A549 (cell line): ENCODE results near the gene C19orf67. TPM values are rescaled to one million over a fixed set of nuclear protein-coding genes. Genes with fewer than 3 reads are reported as not detected.

Experiments used
- ATAC-seq, 2 experiments: fragments of 200-7000 bp in 1 of 2; fragments of >200 bp in 1 of 2; cut with Nextera tagmentation in 1 of 2; cut with Tn5 transposase in 1 of 2; 3 replicates each; pipeline versions ENCODE4 v1.8.0 to v1.9.1; 2018 to 2020; ENCODE audit warnings: mild to moderate bottlenecking in 1 of 2, moderate library complexity in 1 of 2
- CTCF ChIA-PET: fragments of 300-600 bp; sonication (Branson Sonifier 250); formaldehyde crosslinking; extraction: SDS; loops from one replicate; lab custom pipeline; 2021; ENCODE audit warnings: antibody characterized with exemption, inconsistent platforms; lab: Yijun Ruan, JAX
- POLR2A ChIA-PET: fragments of 350-600 bp; formaldehyde crosslinking; extraction: SDS; loops from one replicate; lab custom pipeline; 2021; ENCODE audit warnings: antibody characterized with exemption, inconsistent platforms; lab: Yijun Ruan, JAX
- DNase-seq, 2 experiments: peaks; one replicate each; pipeline versions ENCODE4 v3.0.0 to v3.0.0-alpha.2; 2011 to 2016; ENCODE audit warnings: low read depth in 1 of 2, low spot score in 1 of 2
- FAIRE-seq: peaks from 2 replicates; lab custom pipeline; 2011; peaks lifted over from hg19 to GRCh38; lab: Jason Lieb, UNC
- H3K27ac ChIP-seq, 2 experiments: fragments of >200 bp; sonication (Bioruptor Twin); formaldehyde crosslinking; 3 replicates each; pipeline ENCODE4 v1.5.1; 2016 to 2017
- H3K4me1 ChIP-seq: fragments of >200 bp; sonication (Bioruptor Twin); formaldehyde crosslinking; 3 replicates; pipeline ENCODE4 v1.6.1; 2016
- H3K4me2 ChIP-seq: fragments of >200 bp; sonication (Bioruptor Twin); formaldehyde crosslinking; 3 replicates; pipeline ENCODE4 v1.6.1; 2016
- H3K4me3 ChIP-seq: fragments of >200 bp; sonication (Bioruptor Twin); formaldehyde crosslinking; 3 replicates; pipeline ENCODE4 v1.5.1; 2016
- H3K9me3 ChIP-seq: fragments of >200 bp; sonication (Bioruptor Twin); formaldehyde crosslinking; 3 replicates; pipeline ENCODE4 v1.6.1; 2016
- ATOH8 ChIP-seq: fragments of 250-450 bp; sonication (Bioruptor Pico); IDR thresholded peaks from 2 replicates; pipeline ENCODE4 v1.5.0; 2020; ENCODE audit warnings: low read depth, mild to moderate bottlenecking, moderate library complexity
- BHLHE40 ChIP-seq: IDR thresholded peaks from 2 replicates; pipeline ENCODE4 v1.6.1; 2012; ENCODE audit warnings: low read depth, low read length, inconsistent platforms
- CBX8 ChIP-seq: fragments of 200-600 bp; sonication (generic); IDR thresholded peaks from 2 replicates; pipeline ENCODE4 v1.6.1; 2016
- CEBPB ChIP-seq, 2 experiments: fragments of >200 bp in 1 of 2; sonication (Bioruptor Twin) in 1 of 2; formaldehyde crosslinking in 1 of 2; IDR thresholded peaks; 2 replicates each; pipeline ENCODE4 v1.6.1; 2012 to 2016
- CHD2 ChIP-seq: fragments of 150-350 bp; IDR thresholded peaks from 2 replicates; pipeline ENCODE4 v1.6.1; 2014; ENCODE audit warnings: low read length; ENCODE audit not compliant: partially characterized antibody
- CHD4 ChIP-seq: fragments of 200-600 bp; sonication (generic); IDR thresholded peaks from 2 replicates; pipeline ENCODE4 v1.6.1; 2016; ENCODE audit warnings: antibody characterized with exemption, mild to moderate bottlenecking, borderline replicate concordance
- EHF ChIP-seq: fragments of 250-450 bp; sonication (Bioruptor Pico); IDR thresholded peaks from 2 replicates; pipeline ENCODE4 v1.5.0; 2020; ENCODE audit warnings: mild to moderate bottlenecking
- ESRRA ChIP-seq: fragments of 150-350 bp; IDR thresholded peaks from 2 replicates; pipeline ENCODE4 v1.6.1; 2014; ENCODE audit warnings: mild to moderate bottlenecking, low read length, borderline replicate concordance
- FOXS1 ChIP-seq: fragments of 250-450 bp; sonication (Bioruptor Pico); IDR thresholded peaks from 2 replicates; pipeline ENCODE4 v1.5.0; 2020; ENCODE audit warnings: mild to moderate bottlenecking, moderate library complexity
- GATA3 ChIP-seq: IDR thresholded peaks from 2 replicates; pipeline ENCODE4 v1.6.1; 2012; ENCODE audit warnings: borderline replicate concordance
- HES2 ChIP-seq: fragments of >200 bp; sonication (Bioruptor Twin); formaldehyde crosslinking; IDR thresholded peaks from 2 replicates; pipeline ENCODE4 v1.6.1; 2016
- HEYL ChIP-seq: fragments of 250-450 bp; sonication (Bioruptor Pico); IDR thresholded peaks from 2 replicates; pipeline ENCODE4 v1.8.0; 2021; ENCODE audit warnings: mild to moderate bottlenecking, moderate library complexity
- HOXA7 ChIP-seq: fragments of 250-450 bp; sonication (Bioruptor Pico); IDR thresholded peaks from 2 replicates; pipeline ENCODE4 v1.5.0; 2020; ENCODE audit warnings: mild to moderate bottlenecking, moderate library complexity
- HOXB5 ChIP-seq: fragments of 250-450 bp; sonication (Bioruptor Pico); IDR thresholded peaks from 2 replicates; pipeline ENCODE4 v1.5.0; 2020; ENCODE audit warnings: mild to moderate bottlenecking, moderate library complexity
- MAZ ChIP-seq: fragments of 150-350 bp; IDR thresholded peaks from 2 replicates; pipeline ENCODE4 v1.6.1; 2014; ENCODE audit warnings: antibody characterized with exemption, low read depth, low read length, borderline replicate concordance
- MYC ChIP-seq: IDR thresholded peaks from 2 replicates; pipeline ENCODE4 v1.6.1; 2012; ENCODE audit warnings: mild to moderate bottlenecking, inconsistent platforms, low read length, improper control_type of control experiment, borderline replicate concordance
- NFE2L2 ChIP-seq: fragments of 150-350 bp; conservative IDR thresholded peaks from 2 replicates; pipeline ENCODE4 v1.6.1; 2014; ENCODE audit warnings: low read length
- NPAS2 ChIP-seq: fragments of 250-450 bp; sonication (Bioruptor Pico); IDR thresholded peaks from 2 replicates; pipeline ENCODE4 v1.8.0; 2022; ENCODE audit warnings: mild to moderate bottlenecking, moderate library complexity, borderline replicate concordance
- NR3C1 ChIP-seq: fragments of >200 bp; sonication (Bioruptor Twin); formaldehyde crosslinking; IDR thresholded peaks from 3 replicates; pipeline ENCODE4 v1.6.1; 2017
- PBX3 ChIP-seq: IDR thresholded peaks from 2 replicates; pipeline ENCODE4 v1.6.1; 2012
- POLR2A ChIP-seq: IDR thresholded peaks from 2 replicates; pipeline ENCODE4 v1.6.1; 2012; ENCODE audit warnings: mild to moderate bottlenecking, low read length
- RAD21 ChIP-seq, 2 experiments: fragments of >200 bp in 1 of 2; sonication (Bioruptor Twin) in 1 of 2; formaldehyde crosslinking in 1 of 2; IDR thresholded peaks in 1 of 2; conservative IDR thresholded peaks in 1 of 2; 2 replicates in 1 of 2; 3 replicates in 1 of 2; pipeline ENCODE4 v1.6.1; 2012 to 2018; ENCODE audit warnings: inconsistent platforms in 1 of 2
- RFX5 ChIP-seq: fragments of 450-650 bp; IDR thresholded peaks from 2 replicates; pipeline ENCODE4 v1.7.1; 2014; ENCODE audit warnings: antibody characterized with exemption, mild to moderate bottlenecking, moderate library complexity
- RNF2 ChIP-seq: fragments of 200-600 bp; sonication (generic); IDR thresholded peaks from 2 replicates; pipeline ENCODE4 v1.6.1; 2016; ENCODE audit warnings: low read depth, mild to moderate bottlenecking, antibody characterized with exemption, moderate library complexity, borderline replicate concordance
- SMC3 ChIP-seq: fragments of >200 bp; sonication (Bioruptor Twin); formaldehyde crosslinking; IDR thresholded peaks from 3 replicates; pipeline ENCODE4 v1.6.1; 2018; ENCODE audit warnings: inconsistent platforms
- SREBF2 ChIP-seq: fragments of 450-650 bp; IDR thresholded peaks from 2 replicates; pipeline ENCODE4 v1.6.1; 2014; ENCODE audit warnings: mild to moderate bottlenecking, moderate library complexity
- USF2 ChIP-seq: fragments of 450-650 bp; IDR thresholded peaks from 2 replicates; pipeline ENCODE4 v1.6.1; 2014; ENCODE audit warnings: antibody characterized with exemption
- ZSCAN20 ChIP-seq: fragments of 250-450 bp; sonication (Bioruptor Pico); IDR thresholded peaks from 2 replicates; pipeline ENCODE4 v1.8.0; 2022; ENCODE audit warnings: mild to moderate bottlenecking, moderate library complexity
- WGBS: methylation state at CpG from one replicate; pipeline ENCODE4 v1.1.6; 2017; ENCODE audit errors: missing lambda C conversion rate; 5-methylcytosine and 5-hydroxymethylcytosine counted together
- polyA plus RNA-seq, 4 experiments: library from polyadenylated mRNA; depleted of rRNA in 3 of 4; stranded (reverse); fragments of >200 nt; fragmentation: RNase III in 1 of 4; extraction: RNeasy Plus Mini Kit Qiagen cat#74134 plus additional on column Dnase treatment in 1 of 4; gene quantifications; 2 replicates in 3 of 4; 3 replicates in 1 of 4; pipeline ENCODE4 v1.2.3, GENCODE V29; 2011 to 2017
- TF ChIP-seq, protein P1 (sequence below): fragments of 200-600 bp; sonication (generic); IDR thresholded peaks from 2 replicates; pipeline ENCODE4 v1.6.1; 2016; ENCODE audit warnings: antibody characterized with exemption, mild to moderate bottlenecking, moderate library complexity
- TF ChIP-seq, protein P2 (sequence below): fragments of 250-450 bp; sonication (Bioruptor Pico); IDR thresholded peaks from 2 replicates; pipeline ENCODE4 v1.5.0; 2021; ENCODE audit warnings: mild to moderate bottlenecking, moderate library complexity, borderline replicate concordance

Gene C19orf67
- polyA plus RNA-seq, 2 of the 4 experiments (the other 2 are of a cell fraction), result not detected

DNA sequence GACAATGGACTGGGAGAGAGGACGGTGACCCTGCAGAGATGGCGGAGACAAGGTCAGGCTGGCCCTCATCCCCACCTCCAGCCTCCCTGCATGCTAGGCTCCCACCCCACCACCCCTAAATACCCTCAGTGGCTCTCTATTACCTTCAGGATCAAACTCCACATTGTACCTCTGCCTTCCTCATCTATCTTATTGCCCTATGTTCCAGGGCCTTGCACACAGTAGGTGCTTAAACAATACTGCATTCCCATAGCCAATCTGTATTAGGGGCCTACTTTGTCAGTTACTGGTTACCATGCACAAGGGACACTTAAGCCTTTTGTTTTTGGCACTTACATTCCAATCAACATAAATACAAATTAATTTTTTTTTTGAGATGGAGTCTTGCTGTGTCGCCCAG is 30.2 kb downstream of the C19orf67 start:
- Histone ChIP-seq H3K9me3 (no peaks in the 10 kb centered on the region), H3K27ac (no peak overlapping the region), H3K4me2 (no peak overlapping the region), H3K4me3 (no peak overlapping the region), H3K4me1 (peaks cover 10% of the 10 kb centered on the region)
- DNase-seq, result no peak
- WGBS, result 81% methylated on average over 3 of the region's 3 CpGs
- no peak for ATAC-seq
- POLR2A ChIA-PET, result no interaction called here
- CTCF ChIA-PET, result interaction anchor here (1.5 to 8.8 kb wide), 3 partner anchors 10 to 16 kb away, joined by 5 to 93 read pairs (median 5); partner anchors contain the start of gene MISP3
- TF ChIP-seq PBX3 (no peak), POLR2A (no peak), CEBPB (IDR thresholded peaks at IDR 0.05) (no peak), RFX5 (no peak), CHD4 (no peak), RAD21 (conservative IDR thresholded peaks at IDR 0.05 in 1 of 2, IDR thresholded peaks at IDR 0.05 in 1 of 2) (no peak), RNF2 (no peak), MYC (no peak), BHLHE40 (no peak), ATOH8 (CRISPR knock-in tag) (no peak), HOXA7 (CRISPR knock-in tag) (no peak), NPAS2 (CRISPR knock-in tag) (no peak), CBX8 (no peak), ZSCAN20 (no peak), NFE2L2 (no peak), SREBF2 (no peak), HES2 (no peak)
- TF ChIP-seq, protein P1, sequence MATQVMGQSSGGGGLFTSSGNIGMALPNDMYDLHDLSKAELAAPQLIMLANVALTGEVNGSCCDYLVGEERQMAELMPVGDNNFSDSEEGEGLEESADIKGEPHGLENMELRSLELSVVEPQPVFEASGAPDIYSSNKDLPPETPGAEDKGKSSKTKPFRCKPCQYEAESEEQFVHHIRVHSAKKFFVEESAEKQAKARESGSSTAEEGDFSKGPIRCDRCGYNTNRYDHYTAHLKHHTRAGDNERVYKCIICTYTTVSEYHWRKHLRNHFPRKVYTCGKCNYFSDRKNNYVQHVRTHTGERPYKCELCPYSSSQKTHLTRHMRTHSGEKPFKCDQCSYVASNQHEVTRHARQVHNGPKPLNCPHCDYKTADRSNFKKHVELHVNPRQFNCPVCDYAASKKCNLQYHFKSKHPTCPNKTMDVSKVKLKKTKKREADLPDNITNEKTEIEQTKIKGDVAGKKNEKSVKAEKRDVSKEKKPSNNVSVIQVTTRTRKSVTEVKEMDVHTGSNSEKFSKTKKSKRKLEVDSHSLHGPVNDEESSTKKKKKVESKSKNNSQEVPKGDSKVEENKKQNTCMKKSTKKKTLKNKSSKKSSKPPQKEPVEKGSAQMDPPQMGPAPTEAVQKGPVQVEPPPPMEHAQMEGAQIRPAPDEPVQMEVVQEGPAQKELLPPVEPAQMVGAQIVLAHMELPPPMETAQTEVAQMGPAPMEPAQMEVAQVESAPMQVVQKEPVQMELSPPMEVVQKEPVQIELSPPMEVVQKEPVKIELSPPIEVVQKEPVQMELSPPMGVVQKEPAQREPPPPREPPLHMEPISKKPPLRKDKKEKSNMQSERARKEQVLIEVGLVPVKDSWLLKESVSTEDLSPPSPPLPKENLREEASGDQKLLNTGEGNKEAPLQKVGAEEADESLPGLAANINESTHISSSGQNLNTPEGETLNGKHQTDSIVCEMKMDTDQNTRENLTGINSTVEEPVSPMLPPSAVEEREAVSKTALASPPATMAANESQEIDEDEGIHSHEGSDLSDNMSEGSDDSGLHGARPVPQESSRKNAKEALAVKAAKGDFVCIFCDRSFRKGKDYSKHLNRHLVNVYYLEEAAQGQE, result no peak
- FAIRE-seq, result no peak

GRCh38 chr19:14054721-14055120 is 30.9 kb downstream of the C19orf67 start:
- 43% methylated on average over 5 of the region's 11 CpGs for WGBS
- TF ChIP-seq MAZ, result no peak
- no peak for TF ChIP-seq HOXB5 (CRISPR knock-in tag)
- TF ChIP-seq USF2, result no peak
- TF ChIP-seq EHF (CRISPR knock-in tag), result no peak
- no peak for TF ChIP-seq SMC3
- TF ChIP-seq, protein P2, sequence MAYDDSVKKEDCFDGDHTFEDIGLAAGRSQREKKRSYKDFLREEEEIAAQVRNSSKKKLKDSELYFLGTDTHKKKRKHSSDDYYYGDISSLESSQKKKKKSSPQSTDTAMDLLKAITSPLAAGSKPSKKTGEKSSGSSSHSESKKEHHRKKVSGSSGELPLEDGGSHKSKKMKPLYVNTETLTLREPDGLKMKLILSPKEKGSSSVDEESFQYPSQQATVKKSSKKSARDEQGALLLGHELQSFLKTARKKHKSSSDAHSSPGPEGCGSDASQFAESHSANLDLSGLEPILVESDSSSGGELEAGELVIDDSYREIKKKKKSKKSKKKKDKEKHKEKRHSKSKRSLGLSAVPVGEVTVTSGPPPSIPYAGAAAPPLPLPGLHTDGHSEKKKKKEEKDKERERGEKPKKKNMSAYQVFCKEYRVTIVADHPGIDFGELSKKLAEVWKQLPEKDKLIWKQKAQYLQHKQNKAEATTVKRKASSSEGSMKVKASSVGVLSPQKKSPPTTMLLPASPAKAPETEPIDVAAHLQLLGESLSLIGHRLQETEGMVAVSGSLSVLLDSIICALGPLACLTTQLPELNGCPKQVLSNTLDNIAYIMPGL (CRISPR knock-in tag), result no peak
- no peak for TF ChIP-seq GATA3
- TF ChIP-seq MYC, result no peak
- TF ChIP-seq HEYL (CRISPR knock-in tag), result no peak
- no peak for TF ChIP-seq NPAS2 (CRISPR knock-in tag)
- TF ChIP-seq FOXS1 (CRISPR knock-in tag), result no peak
- no peak for TF ChIP-seq ESRRA
- no peak for TF ChIP-seq CHD4
- TF ChIP-seq POLR2A, result no peak
- TF ChIP-seq CHD2, result no peak
- TF ChIP-seq NR3C1, result no peak

More at GRCh38 chr19:14054721-14055120, 30.9 kb downstream of the C19orf67 start:
- DNase-seq (no peak), FAIRE-seq (no peak), ATAC-seq (no peak)
- no peak overlapping the region for H3K27ac ChIP-seq
- ChIA-PET CTCF (interaction anchor here (1.1 to 1.4 kb wide), 3 partner anchors 12 to 102 kb away, joined by 3 to 6 read pairs (median 4); partner anchors contain the start of gene ASF1B), POLR2A (interaction anchor here (0.6 kb wide), 1 partner anchor 9 kb away, joined by 3 read pairs; no protein-coding TSS in a partner anchor)
- H3K9me3 ChIP-seq, result no peaks in the 10 kb centered on the region
- no peak overlapping the region for H3K4me3 ChIP-seq
- H3K4me1 ChIP-seq, result peaks cover 10% of the 10 kb centered on the region
- no peak overlapping the region for H3K4me2 ChIP-seq
